NCI-H146 (cell line): Measurements from ENCODE around the gene IGF1R.

ENCODE experiments used
- DNase-seq: peaks from one replicate; lab custom pipeline; 2025; lab: John Stamatoyannopoulos, UW

Gene IGF1R

GRCh38 chr15:98745650-98746374 is 97.5 kb downstream of the IGF1R start:
- DNase-seq: no peak

GRCh38 chr15:98746375-98747155 is 98.2 kb downstream of the IGF1R start:
- no peak for DNase-seq

- DNase-seq: no peak
Measured at GRCh38 chr15:98751767-98752166, 103.4 kb downstream of the IGF1R start.

- no peak for DNase-seq
Measured at GRCh38 chr15:98753726-98754656, 105.7 kb downstream of the IGF1R start.

GRCh38 chr15:98754657-98755022 is 106.3 kb downstream of the IGF1R start:
- no peak for DNase-seq

GRCh38 chr15:98755138-98755537 is 106.8 kb downstream of the IGF1R start:
- DNase-seq: no peak

- no peak for DNase-seq
Measured at GRCh38 chr15:98755781-98756180, 107.4 kb downstream of the IGF1R start.

GRCh38 chr15:98758224-98758623 is 109.9 kb downstream of the IGF1R start:
- no peak for DNase-seq

- no peak for DNase-seq
Measured at GRCh38 chr15:98759277-98759676, 110.9 kb downstream of the IGF1R start.

GRCh38 chr15:98760112-98760826 is 111.9 kb downstream of the IGF1R start:
- no peak for DNase-seq

GRCh38 chr15:98760975-98761374 is 112.6 kb downstream of the IGF1R start:
- DNase-seq: no peak

GRCh38 chr15:98763179-98763578 is 114.8 kb downstream of the IGF1R start:
- no peak for DNase-seq

- no peak for DNase-seq
Measured at GRCh38 chr15:98764291-98764690, 116.0 kb downstream of the IGF1R start.

GRCh38 chr15:98765610-98766009 is 117.3 kb downstream of the IGF1R start:
- no peak for DNase-seq

GRCh38 chr15:98767692-98768091 is 119.4 kb downstream of the IGF1R start:
- no peak for DNase-seq

- DNase-seq: no peak
Measured at GRCh38 chr15:98769867-98770266, 121.5 kb downstream of the IGF1R start.

GRCh38 chr15:98770984-98771383 is 122.6 kb downstream of the IGF1R start:
- no peak for DNase-seq

- DNase-seq: no peak
Measured at GRCh38 chr15:98771541-98771940, 123.2 kb downstream of the IGF1R start.

- no peak for DNase-seq
Measured at GRCh38 chr15:98772895-98773294, 124.6 kb downstream of the IGF1R start.

GRCh38 chr15:98773616-98774015 is 125.3 kb downstream of the IGF1R start:
- DNase-seq: no peak

GRCh38 chr15:98774756-98775497 is 126.6 kb downstream of the IGF1R start:
- DNase-seq: peak; percentile 18
